ENCODE results near the gene RHOC.

The RHOC gene

DNA sequence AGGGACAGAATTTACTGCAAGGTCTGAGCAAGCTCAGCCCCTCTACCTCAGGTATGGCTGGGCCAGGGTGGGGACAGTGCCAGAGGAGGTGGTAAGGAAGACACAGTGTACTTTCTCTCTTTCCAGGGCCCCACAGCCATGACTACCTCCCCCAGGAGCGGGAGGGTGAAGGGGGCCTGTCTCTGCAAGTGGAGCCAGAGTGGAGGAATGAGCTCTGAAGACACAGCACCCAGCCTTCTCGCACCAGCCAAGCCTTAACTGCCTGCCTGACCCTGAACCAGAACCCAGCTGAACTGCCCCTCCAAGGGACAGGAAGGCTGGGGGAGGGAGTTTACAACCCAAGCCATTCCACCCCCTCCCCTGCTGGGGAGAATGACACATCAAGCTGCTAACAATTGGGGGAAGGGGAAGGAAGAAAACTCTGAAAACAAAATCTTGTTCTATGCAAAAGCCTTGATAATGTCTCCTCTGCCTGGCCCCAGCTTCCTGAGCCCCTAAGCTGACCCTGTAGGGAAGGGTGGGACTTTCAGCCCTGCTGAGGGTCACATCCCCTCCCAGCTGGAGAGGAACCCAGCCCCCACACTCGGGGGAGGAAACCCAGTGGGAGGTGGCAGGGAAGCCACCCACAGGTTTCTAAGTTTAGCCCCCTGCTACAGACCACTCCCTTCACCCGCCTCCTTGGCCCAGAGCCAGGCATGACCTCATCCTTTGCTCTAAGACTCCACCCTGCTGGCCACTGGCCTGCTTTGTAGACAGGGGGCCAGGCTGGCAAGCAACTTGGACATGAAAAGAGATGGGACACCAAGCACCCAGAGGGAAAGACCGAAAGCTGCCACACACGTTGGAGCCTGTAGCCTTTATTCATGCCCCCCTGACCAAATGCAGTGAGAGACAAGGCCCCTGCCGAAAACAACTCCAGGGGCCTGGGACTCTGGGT is 6.4 kb downstream of the RHOC start:
- DNase-seq: peak; percentile 61

DNA sequence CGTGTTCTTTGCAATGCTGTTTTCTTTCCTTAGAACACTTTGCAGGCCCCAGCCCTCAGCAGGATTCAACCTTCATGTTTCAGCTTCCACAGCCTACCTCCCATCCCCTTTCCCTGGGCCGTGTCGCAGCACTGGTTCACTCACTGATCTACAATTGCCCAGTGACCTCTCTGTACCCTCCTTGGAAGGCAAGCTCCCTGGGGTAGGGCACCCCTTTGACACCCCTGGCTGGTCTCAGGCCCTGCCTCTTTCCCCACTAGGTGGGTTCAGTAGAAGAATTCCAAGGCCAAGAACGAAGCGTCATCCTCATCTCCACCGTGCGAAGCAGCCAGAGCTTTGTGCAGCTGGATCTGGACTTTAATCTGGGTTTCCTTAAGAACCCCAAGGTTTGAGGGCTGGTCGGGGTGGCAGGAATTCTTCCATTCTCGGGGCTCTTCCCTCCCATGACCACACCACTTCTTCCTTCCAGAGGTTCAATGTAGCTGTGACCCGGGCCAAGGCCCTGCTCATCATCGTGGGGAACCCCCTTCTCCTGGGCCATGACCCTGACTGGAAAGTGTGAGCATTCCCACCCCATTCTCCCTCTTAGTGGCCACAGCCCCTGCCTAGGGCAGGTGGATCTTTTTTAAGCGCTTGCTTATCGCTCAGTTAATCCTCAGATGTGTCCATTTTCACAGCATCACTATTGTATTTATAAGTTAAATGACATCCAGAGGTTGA is 7.3 kb downstream of the RHOC start:
- DNase-seq: no peak

DNA sequence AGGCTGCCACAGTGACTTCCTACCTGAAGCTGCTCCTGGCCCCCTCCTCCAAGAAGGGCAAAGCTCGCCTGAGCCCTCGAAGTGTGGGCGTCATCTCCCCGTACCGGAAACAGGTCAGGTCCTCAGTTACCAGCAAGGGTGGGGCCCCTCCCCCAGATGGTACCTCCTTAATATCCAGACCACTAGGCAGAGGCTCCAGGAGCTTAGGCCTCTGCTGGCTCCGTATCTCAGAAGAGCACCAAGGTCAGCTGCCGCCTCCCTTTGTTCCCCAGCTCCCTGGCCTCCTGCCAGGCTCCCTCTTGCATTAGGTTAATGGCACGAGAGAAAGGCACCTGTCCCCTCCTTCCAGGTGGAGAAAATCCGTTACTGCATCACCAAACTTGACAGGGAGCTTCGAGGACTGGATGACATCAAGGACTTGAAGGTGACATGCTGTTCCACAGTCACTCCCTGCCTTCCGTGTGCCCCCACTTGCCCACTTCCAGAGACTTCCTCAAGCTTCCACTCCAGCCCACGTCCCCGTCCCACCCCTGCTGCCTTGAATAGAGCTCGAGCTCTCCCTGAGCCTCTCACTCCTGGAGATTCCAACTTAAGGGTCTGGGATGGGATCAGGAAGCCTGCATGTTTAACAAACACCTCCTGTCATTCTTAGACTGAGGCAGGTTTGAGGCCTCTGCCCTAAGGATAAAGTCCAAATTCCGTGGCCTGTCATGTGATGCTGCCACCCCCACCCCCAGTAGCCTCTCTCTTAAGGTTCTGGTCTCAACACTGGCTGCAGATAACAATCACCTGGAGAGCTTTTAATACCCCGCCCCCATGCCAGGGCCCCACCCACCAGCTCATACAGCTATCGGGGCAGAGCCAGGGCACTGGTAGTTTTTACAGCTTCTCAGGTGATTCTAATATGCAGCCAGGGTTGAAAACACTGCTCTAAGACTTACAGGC is 8.3 kb downstream of the RHOC start:
- DNase-seq: no peak

DNA sequence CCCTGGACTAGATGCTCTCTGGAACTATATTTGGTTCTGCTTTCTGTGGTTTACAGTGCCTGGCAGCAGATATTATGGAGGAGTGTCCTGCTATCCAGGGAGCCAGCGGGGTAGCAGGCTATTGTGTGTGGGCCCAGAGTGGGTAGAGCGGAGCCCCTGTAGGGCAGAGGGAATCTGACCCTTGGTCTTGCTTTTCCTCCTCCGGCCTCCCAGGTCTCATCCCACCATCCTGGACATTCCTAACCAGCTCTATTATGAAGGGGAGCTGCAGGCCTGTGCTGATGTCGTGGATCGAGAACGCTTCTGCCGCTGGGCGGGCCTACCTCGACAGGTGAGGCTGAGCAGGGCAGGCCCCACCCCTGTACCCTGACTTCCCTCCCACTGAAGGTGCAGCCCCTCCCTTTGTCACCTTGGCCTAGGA is 9.1 kb downstream of the RHOC start:
- no peak for DNase-seq

DNA sequence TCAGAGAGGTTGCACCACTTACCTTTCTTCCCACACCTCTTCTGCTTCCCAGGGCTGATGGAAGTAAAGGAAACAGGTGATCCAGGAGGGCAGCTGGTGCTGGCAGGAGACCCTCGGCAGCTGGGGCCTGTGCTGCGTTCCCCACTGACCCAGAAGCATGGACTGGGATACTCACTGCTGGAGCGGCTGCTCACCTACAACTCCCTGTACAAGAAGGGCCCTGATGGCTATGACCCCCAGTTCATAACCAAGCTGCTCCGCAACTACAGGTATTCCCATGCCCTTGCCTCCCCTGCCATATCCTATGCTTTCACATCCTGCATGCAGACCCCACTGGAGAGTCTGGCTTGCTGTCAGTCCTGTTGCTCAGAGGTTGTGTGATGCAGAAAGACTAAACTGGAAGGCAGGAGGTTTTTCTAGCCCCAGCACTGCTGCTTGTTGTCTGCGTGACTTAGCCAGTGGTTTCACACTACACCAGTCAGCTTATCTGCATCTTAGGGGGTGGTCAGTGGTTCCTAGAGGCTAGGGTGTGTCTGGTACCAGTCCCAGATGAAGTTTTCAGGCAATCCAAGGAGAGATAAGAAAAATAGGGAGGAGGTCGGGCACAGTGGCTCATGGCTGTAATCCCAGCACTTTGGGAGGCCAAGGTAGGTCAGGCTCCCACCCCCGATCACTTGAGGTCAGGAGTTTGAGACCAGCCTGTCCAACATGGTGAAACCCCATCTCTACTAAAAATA is 10.2 kb downstream of the RHOC start:
- DNase-seq: no peak

DNA sequence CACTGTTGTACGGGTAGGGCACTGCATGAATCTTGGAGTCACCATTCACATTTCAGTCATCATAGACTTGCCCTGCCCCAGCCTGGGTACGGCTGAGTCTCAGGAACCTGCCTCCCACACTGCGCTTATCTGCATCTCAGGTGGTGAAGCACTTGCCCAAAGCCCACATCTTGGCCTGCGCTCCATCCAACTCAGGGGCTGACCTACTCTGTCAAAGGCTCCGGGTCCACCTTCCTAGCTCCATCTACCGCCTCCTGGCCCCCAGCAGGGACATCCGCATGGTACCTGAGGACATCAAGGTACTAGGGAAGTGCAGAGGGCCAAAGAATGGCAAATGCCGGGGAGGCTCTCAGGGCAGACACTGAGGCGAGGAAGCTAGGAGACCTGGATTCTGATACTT is 11.7 kb downstream of the RHOC start:
- DNase-seq: no peak

DNA sequence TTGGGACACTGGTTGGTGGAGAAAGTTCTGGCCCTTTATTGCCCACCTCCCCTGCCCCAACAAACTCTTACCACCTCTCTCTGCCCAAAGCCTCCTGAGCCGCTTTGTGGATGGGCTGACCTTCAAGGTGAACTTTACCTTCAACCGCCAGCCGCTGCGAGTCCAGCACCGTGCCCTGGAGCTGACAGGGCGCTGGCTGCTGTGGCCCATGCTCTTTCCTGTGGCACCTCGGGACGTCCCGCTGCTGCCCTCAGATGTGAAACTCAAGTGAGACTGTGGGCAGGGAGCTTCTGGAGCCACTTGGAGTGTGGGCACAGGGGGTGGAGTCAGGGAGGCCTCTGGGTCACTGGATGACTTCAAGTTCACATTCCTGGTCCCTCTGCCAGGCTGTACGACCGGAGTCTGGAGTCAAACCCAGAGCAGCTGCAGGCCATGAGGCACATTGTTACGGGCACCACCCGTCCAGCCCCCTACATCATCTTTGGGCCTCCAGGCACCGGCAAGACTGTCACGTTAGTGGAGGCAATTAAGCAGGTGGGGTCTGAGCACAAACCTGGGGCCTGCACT is 12.5 kb downstream of the RHOC start:
- no peak for DNase-seq

DNA sequence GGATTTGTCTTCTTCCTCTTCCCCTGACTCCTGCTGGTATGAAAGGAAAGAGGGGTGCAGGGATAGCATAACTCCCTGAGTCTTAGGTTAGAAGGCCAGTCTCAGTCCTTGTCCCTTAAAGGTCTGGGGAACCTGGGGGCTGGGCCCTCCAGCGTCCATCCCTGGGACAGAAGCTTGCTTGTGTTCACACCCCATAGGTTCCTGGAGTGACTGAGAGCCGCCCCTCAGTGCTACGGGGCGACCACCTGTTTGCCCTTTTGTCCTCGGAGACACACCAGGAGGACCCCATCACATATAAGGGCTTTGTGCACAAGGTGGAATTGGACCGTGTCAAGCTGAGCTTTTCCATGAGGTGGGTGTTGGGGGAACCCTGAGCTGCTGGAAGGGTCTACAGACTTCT is 13.1 kb downstream of the RHOC start:
- DNase-seq: no peak

DNA sequence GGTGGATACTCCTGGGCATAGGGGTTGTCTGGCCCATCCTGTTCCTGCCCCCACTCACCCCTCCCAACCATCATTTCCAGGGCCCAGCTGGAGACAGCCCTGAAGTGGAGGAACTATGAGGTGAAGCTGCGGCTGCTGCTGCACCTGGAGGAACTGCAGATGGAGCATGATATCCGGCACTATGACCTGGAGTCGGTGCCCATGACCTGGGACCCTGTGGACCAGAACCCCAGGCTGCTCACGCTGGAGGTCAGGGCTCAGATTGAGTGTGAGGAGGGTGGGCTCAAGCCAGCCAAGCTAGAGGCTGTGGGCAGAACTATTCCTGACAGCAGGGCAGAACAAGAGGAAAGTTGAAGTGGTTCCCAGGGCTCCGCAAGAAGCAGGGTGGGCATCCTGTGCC is 14.2 kb downstream of the RHOC start:
- no peak for DNase-seq

DNA sequence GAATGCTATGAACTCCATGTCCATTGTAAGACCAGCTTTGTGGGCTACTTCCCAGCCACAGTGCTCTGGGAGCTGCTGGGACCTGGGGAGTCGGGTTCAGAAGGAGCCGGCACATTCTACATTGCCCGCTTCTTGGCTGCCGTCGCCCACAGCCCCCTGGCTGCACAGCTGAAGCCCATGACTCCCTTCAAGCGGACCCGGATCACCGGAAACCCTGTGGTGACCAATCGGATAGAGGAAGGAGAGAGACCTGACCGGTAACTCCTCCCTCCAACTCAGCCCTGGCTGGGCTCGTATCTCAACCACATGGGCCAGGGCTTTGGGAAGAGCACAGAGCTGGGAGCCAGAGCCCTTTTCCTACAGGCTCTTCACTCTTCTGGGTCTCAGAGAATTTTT is 17.1 kb downstream of the RHOC start:
- DNase-seq: no peak

DNA sequence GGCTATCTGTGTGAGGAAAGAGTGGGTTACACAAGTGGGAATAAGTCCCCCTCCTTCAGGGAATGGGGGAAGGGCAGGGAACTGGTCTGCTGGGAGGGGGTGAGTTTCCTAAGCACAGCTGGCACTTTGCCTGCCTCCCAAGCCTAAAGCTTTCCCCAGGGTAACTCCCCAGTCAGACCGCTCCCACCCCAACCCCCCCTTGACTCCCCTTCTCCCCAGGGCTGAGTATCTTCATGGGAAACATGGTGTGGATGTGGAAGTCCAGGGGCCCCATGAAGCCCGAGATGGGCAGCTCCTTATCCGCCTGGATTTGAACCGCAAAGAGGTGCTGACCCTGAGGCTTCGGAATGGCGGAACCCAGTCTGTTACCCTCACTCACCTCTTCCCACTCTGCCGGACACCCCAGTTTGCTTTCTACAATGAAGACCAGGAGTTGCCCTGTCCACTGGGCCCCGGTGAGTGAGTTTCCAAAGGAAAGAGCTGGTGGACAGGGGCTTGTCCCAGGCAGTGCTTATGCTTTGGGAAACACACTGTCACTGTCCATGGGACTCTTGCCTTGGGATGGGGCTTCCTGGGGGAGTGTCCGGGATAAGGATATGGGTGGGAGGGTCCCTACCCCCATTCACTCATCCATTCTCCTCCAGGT is 17.6 kb downstream of the RHOC start:
- no peak for DNase-seq

DNA sequence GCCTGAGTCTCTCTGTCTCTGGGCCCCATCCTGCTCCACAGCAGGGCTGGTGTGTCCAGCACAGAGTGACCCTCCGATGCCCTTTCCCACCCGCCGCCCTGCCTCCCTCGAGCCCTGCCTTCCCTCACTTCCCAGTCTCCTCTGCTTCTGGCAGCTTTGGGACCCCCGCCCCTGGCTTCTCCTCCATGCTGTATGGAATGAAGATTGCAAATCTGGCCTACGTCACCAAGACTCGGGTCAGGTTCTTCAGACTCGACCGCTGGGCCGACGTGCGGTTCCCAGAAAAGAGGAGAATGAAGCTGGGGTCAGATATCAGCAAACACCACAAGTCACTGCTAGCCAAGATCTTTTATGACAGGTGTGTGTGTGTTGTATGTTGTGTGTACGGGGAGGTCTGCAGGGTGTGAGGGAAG is 18.1 kb downstream of the RHOC start:
- no peak for DNase-seq

DNA sequence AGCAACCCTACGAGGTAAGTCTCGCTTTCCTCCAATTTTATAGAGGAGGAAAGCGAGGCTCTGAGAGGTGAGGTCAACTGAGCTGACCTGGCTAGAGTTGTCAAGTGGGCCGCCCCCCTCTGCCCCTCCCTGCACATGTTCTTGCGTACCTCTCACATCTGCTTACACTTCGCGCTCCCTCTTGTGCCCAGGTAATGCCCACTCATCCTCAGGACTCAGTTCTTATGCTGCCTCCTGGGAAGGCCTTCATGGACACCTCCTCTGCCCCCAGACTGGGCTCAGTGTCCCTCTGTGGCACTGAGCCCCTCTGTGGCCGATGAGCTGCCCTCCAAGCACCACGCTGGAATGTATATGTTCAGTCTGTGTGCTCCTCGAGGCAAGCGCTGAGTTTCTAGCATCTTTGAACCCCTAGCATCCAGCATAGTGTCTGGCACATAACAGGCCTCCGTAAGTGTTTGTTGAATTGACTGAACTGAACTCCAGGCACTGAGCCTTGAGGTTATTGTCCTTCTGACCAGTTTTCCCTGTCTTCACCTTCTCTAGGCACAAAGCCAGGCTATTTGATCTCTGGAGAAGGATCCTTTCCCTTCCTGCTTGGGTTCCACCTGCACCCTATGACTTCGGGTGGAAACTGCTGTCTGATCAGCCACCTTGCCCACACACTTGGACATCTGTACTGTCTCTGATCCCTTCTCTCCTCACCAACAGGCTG is 19.0 kb downstream of the RHOC start:
- no peak for DNase-seq

DNA sequence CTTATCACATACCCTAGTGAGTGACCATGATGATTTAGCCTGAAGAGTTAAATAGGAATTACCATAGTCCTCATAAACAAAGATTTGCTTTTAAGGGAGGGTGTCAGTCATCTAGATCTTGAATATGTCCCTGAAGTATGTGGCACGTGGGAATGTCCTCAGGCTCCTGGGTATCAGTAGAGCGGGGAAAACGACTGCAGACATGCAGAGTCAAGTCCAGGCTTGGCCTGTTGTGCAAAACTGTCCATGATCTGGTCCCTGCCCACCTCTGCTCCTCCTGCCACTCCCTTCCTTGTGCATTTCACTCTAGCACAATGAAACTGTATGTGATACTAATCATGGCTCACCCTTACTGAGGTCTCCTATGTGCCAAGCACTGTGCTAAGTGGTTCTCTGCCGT is 19.6 kb downstream of the RHOC start:
- DNase-seq: no peak

DNA sequence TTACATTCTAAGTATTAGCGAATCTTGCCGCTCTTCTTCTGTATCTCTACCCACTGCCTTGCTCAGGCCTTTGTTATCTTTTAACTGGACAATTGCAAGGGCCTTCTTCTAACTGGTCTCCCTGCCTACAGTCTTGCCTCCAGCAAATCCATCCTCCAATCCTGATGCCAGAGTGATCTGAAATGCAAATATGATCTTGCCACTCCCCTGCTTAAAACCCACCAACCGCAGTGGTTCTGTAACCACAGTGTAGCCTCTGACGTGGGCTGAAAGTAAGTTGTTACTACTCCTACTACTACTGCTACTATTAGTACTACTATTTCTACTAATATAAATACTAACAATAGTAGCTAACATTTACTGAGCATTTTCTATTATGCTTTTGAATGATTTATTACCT is 20.1 kb downstream of the RHOC start:
- DNase-seq: no peak

DNA sequence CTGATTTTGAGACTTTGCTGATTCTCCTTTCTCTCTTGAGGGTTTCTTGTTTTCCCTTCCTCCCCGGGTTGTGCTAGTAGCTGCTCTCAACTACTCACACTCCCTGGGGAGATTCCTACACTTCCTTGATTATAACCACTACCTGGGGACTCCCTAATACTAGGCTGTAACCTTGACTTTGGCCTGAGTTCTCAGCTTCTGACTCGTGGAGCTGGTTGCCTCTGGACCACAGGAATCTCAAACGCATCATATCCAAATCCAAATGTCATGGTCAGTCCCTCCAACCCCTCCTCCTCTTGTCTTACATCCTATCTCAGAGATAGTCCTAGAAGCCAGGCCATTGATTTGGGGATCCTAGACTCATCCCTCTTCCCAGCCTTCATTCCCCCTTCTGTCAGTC is 20.5 kb downstream of the RHOC start:
- DNase-seq: no peak

DNA sequence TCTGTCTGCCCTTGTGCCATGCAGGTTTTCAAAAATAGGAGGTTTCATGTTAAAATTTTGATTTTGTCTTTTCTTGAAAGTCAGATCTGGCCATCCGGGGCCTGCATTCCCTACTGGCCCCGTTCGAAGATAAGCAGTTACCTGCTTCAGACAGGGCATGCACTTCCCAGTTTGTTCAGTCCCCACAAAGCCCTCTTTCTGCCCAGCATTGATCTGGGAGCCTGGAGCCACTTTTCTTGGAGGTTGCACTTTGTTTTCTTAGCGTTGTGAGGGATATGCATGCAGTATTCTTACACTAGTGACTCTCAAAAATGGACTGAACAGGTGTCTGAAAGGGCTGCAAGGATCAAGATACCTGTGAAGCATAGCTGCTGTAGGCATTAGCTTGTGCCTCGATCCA is 21.0 kb downstream of the RHOC start:
- no peak for DNase-seq

DNA sequence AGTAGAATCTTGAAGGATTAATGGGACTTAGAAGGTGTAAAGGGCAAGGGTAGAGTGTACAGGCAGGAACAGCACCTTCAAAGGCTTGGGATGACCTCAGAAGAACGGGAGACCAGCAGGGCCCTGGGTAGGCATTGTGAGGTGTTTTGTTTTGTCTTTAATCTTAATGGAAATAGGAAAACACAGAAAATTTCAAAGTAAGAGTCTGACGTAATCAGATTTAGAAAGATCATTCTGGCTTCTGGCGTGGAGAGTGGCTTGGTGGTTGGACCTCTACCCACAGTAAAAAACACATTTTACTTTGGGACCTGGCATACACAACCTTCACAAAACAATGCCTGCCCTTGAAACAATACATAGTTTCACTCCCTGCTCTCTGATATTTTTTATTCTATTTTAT is 28.3 kb downstream of the RHOC start:
- no peak for DNase-seq

DNA sequence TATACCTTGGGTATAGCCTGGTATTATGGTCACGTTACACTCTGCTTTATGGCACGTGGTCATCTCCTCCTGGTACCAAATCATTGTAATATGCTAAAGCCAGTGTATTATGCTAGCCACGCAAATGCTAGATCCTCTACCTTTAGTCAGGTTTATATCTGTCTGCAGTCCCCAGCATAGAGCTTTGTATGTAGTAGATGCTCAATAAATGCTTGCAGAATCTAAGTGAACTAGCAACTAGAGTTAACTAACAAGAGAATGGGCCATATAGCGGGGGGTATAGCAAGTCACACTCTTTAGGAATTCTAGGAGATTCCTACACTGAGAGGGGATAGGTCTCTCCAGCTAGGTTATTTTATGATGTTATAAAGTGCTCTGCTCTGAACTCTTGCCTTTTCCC is 29.4 kb downstream of the RHOC start:
- DNase-seq: no peak

DNA sequence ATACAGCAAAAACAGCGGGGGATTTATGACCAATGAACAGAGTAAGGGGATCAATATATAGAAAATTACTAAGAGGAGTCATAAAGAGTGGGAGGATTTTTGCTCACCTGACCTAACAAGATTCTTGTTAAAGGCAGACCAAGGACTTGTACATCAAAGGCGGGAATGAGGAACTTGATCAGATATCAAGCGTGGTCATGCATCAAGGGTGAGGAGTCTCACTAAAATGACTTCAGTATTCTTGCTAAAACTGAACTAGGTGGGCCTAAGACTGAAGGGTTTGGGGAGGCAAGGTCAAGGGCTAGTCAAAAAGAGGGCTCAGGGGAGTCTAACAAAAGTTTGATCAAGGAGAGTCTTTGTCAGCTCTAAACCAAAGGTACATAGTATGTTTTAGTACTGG is 30.4 kb downstream of the RHOC start:
- DNase-seq: no peak

Measured in stimulated activated CD4-positive, alpha-beta T cell treated with anti-CD3 and anti-CD28 coated beads, Interleukin-1b, Interleukin-23, amount 100 ng/mL, for 48 hours (primary cell).